PC-3 (cell line): Measurements from ENCODE around the gene TMPRSS7. TPM values are rescaled to one million over a fixed set of nuclear protein-coding genes. Genes with fewer than 3 reads are reported as not detected.
A peak's percentile ranks its signal among the peaks of the same experiment; 100 is the strongest.

Source experiments
- ATAC-seq: fragments of 200-7000 bp; cut with Tn5 transposase; 2 replicates; pipeline ENCODE4 v1.9.1; 2020; ENCODE audit warnings: mild to moderate bottlenecking, moderate library complexity
- Bru-seq: library from RNA; stranded (reverse); fragments of 400-500 nt; gene quantifications from one replicate; lab custom pipeline; 2021; lab: Mats Ljungman, UMichigan
- BruChase-seq, 2 experiments: library from RNA; stranded (reverse); fragments of 400-500 nt; gene quantifications; one replicate each; lab custom pipeline; 2021; lab: Mats Ljungman, UMichigan
- BruUV-seq: library from RNA; stranded (reverse); fragments of 400-500 nt; replicated peaks from 2 replicates; lab custom pipeline; 2021; lab: Mats Ljungman, UMichigan
- CTCF ChIA-PET: fragments of 300-600 bp; sonication (Branson Sonifier 250); formaldehyde crosslinking; loops from one replicate; lab custom pipeline; 2022; ENCODE audit warnings: antibody characterized with exemption; lab: Charles Lee
- POLR2A ChIA-PET: fragments of 300-600 bp; sonication (Branson Sonifier 250); formaldehyde crosslinking; loops from one replicate; lab custom pipeline; 2022; ENCODE audit warnings: antibody characterized with exemption; ENCODE audit not compliant: unreplicated experiment; lab: Charles Lee
- DNase-seq: peaks from one replicate; pipeline ENCODE4 v3.0.0-alpha.2; 2015
- H2AFZ ChIP-seq: fragments of 300-600 bp; sonication (generic); 2 replicates; pipeline ENCODE4 v1.6.0; 2016; ENCODE audit warnings: antibody characterized with exemption, low read length
- H3F3A ChIP-seq: fragments of 300-600 bp; sonication (generic); one replicate; pipeline ENCODE4 v1.6.0; 2017; ENCODE audit warnings: antibody characterized with exemption, low read length, control low read depth, mild to moderate bottlenecking; ENCODE audit not compliant: unreplicated experiment
- H3K27ac ChIP-seq: fragments of 300-600 bp; sonication (generic); 2 replicates; pipeline ENCODE4 v1.5.1; 2016; ENCODE audit warnings: mild to moderate bottlenecking, low read length
- H3K27me3 ChIP-seq: fragments of 300-600 bp; sonication (generic); 2 replicates; pipeline ENCODE4 v1.6.1; 2016; ENCODE audit warnings: low read length, mixed read lengths
- H3K36me3 ChIP-seq: fragments of 300-600 bp; sonication (generic); 2 replicates; pipeline ENCODE4 v1.6.1; 2016; ENCODE audit warnings: low read depth, mixed run types, low read length, mixed read lengths
- H3K4me1 ChIP-seq: fragments of 300-600 bp; sonication (generic); 2 replicates; pipeline ENCODE4 v1.5.1; 2016; ENCODE audit warnings: low read length; ENCODE audit not compliant: insufficient read depth
- H3K4me2 ChIP-seq: fragments of 300-600 bp; sonication (generic); 2 replicates; pipeline ENCODE4 v1.6.0; 2016; ENCODE audit warnings: low read length
- H3K4me3 ChIP-seq: fragments of 300-600 bp; sonication (generic); 2 replicates; pipeline ENCODE4 v1.5.1; 2016; ENCODE audit warnings: mild to moderate bottlenecking, low read length, mixed read lengths
- H3K79me2 ChIP-seq: fragments of 300-600 bp; sonication (generic); 2 replicates; pipeline ENCODE4 v1.6.1; 2017; ENCODE audit warnings: low read length, mixed read lengths
- H3K9ac ChIP-seq: fragments of 300-600 bp; sonication (generic); 2 replicates; pipeline ENCODE4 v1.6.0; 2016; ENCODE audit warnings: mild to moderate bottlenecking, low read length
- H3K9me2 ChIP-seq: fragments of 300-600 bp; sonication (generic); replicated peaks from 2 replicates; pipeline ENCODE4 v1.6.1; 2016; ENCODE audit warnings: mixed run types, low read length, mixed read lengths
- H3K9me3 ChIP-seq: fragments of 300-600 bp; sonication (generic); 2 replicates; pipeline ENCODE4 v1.6.1; 2016; ENCODE audit warnings: low read length, mixed read lengths
- H4K20me1 ChIP-seq: fragments of 300-600 bp; sonication (generic); 2 replicates; pipeline ENCODE4 v1.6.1; 2016; ENCODE audit warnings: low read length, mixed read lengths
- EZH2 ChIP-seq: fragments of 300-600 bp; sonication (generic); IDR thresholded peaks from one replicate; pipeline ENCODE4 v1.6.1; 2017; ENCODE audit warnings: antibody characterized with exemption, mild to moderate bottlenecking, low read length; ENCODE audit not compliant: unreplicated experiment
- EZH2phosphoT487 ChIP-seq: fragments of 300-600 bp; sonication (generic); IDR thresholded peaks from 2 replicates; pipeline ENCODE4 v1.6.1; 2018; ENCODE audit warnings: mild to moderate bottlenecking, antibody characterized with exemption, low read length, borderline replicate concordance
- intact Hi-C: fragments of 100-400 bp; cut with micrococcal nuclease; formaldehyde crosslinking; loops from 2 replicates; pipeline ENCODE4 v1.9.0; 2023
- long read RNA-seq: library from polyadenylated mRNA; unstranded; transcript quantifications from one replicate; pipeline ENCODE4 v2.0.0, GENCODE V29; 2021; ENCODE audit not compliant: unreplicated experiment
- total RNA-seq: library from RNA; depleted of rRNA; stranded (reverse); fragments of >200 nt; gene quantifications from 2 replicates; pipeline ENCODE4 v1.2.3, GENCODE V29; 2014; rRNA removed
- TF ChIP-seq, protein P1 (sequence below): fragments of 300-600 bp; sonication (generic); conservative IDR thresholded peaks from 2 replicates; pipeline ENCODE4 v1.5.1; 2017; ENCODE audit warnings: antibody characterized with exemption, low read depth, mild to moderate bottlenecking, low read length

The TMPRSS7 gene
- total RNA-seq, result 0.33 TPM in 1 of 2 replicates, not detected in the other
- Bru-seq, nascent RNA, result percentile 32 among the genes with signal in this experiment
- percentile 25 among the genes with signal in this experiment for BruChase-seq, experiment 1, labeled RNA remaining after a 6-hour chase
- percentile 31 among the genes with signal in this experiment for BruChase-seq, experiment 2, labeled RNA remaining after a 2-hour chase
- long read RNA-seq, partial matches to known transcripts, result 0 of 2 reads
- long read RNA-seq, other reads (novel, unspliced or antisense), result 2 of 2 reads

- ATAC-seq (no peak), DNase-seq (no peak)
- no peaks in the 10 kb centered on the region for H3K9me3 ChIP-seq
- POLR2A ChIA-PET, result no interaction called here
- H3K9me2 ChIP-seq, result no peaks in the 10 kb centered on the region
- CTCF ChIA-PET, result no interaction called here
- H4K20me1 ChIP-seq, result no peaks in the 10 kb centered on the region
- H3K27me3 ChIP-seq, result no peaks in the 10 kb centered on the region
- no peaks in the 10 kb centered on the region for H3K36me3 ChIP-seq
- H3K27ac ChIP-seq, result no peak within 1 kb of the TSS
- no TSS peak for BruUV-seq
- no peaks in the 10 kb centered on the region for H3K4me1 ChIP-seq
- H3K4me2 ChIP-seq, result no peak within 1 kb of the TSS
- TF ChIP-seq, protein P1, sequence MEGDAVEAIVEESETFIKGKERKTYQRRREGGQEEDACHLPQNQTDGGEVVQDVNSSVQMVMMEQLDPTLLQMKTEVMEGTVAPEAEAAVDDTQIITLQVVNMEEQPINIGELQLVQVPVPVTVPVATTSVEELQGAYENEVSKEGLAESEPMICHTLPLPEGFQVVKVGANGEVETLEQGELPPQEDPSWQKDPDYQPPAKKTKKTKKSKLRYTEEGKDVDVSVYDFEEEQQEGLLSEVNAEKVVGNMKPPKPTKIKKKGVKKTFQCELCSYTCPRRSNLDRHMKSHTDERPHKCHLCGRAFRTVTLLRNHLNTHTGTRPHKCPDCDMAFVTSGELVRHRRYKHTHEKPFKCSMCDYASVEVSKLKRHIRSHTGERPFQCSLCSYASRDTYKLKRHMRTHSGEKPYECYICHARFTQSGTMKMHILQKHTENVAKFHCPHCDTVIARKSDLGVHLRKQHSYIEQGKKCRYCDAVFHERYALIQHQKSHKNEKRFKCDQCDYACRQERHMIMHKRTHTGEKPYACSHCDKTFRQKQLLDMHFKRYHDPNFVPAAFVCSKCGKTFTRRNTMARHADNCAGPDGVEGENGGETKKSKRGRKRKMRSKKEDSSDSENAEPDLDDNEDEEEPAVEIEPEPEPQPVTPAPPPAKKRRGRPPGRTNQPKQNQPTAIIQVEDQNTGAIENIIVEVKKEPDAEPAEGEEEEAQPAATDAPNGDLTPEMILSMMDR, result no peak
- TF ChIP-seq EZH2, result no peak
- TF ChIP-seq EZH2phosphoT487, result no peak
- H3F3A ChIP-seq, result no peaks in the 10 kb centered on the region
- no peak within 1 kb of the TSS for H3K4me3 ChIP-seq
- no peaks in the 10 kb centered on the region for H3K79me2 ChIP-seq
- H2AFZ ChIP-seq, result no peak within 1 kb of the TSS
- no peak within 1 kb of the TSS for H3K9ac ChIP-seq
- intact Hi-C loops, result no loop called here
Observed at GRCh38 chr3:112034436-112034835, at the start of gene TMPRSS7. Gene TMPRSS7, plus strand, starts transcription at chr3:112034736. Its CDS starts 110 bp downstream, at chr3:112034846.

DNA sequence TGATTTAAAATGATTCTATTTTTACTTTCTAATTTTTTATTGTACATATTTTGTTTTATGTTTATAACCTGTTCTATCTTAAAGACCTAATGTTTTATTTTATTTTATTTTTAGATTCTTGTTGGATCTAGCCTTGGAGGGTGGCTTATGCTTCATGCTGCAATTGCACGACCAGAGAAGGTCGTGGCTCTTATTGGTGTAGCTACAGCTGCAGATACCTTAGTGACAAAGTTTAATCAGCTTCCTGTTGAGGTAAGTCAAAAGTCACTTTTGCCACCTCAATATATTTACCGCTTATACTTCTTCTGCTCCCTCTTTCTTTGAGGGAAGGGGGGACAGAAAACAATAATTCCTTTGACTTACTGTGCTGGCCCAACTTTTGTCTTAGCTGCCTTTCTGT is 47.7 kb upstream of the TMPRSS7 start:
- H3K4me3 ChIP-seq, result no peak overlapping the region
- ATAC-seq, result no peak
- H3K27me3 ChIP-seq, result no peaks in the 10 kb centered on the region
- no peaks in the 10 kb centered on the region for H3K9me2 ChIP-seq
- H3K27ac ChIP-seq, result no peak overlapping the region
- H3K9me3 ChIP-seq, result no peaks in the 10 kb centered on the region
- CTCF ChIA-PET, result interaction anchor here (0.7 kb wide), 1 partner anchor 27 kb away, joined by 3 read pairs; no protein-coding TSS in a partner anchor
- H3F3A ChIP-seq, result no peaks in the 10 kb centered on the region
- H3K79me2 ChIP-seq, result peaks cover 27% of the 10 kb centered on the region
- intact Hi-C loops, result loop anchor here (5.0 kb wide), 1 partner anchor 101 kb away; the partner anchor contains the start of gene C3orf52
- no peak overlapping the region for H2AFZ ChIP-seq
- H3K9ac ChIP-seq, result no peak overlapping the region
- H3K4me2 ChIP-seq, result no peak overlapping the region
- POLR2A ChIA-PET, result no interaction called here
- BruUV-seq, result no TSS peak
- DNase-seq, result no peak
- H3K4me1 ChIP-seq, result peaks cover 7% of the 10 kb centered on the region; the same call in 1 of the 2 replicates
- H3K36me3 ChIP-seq, result peaks cover 35% of the 10 kb centered on the region
- H4K20me1 ChIP-seq, result no peaks in the 10 kb centered on the region
- TF ChIP-seq EZH2phosphoT487 (no peak), EZH2 (no peak)
- TF ChIP-seq, protein P1, result no peak
